ENCODE measurements around the gene NFIC.

DNA sequence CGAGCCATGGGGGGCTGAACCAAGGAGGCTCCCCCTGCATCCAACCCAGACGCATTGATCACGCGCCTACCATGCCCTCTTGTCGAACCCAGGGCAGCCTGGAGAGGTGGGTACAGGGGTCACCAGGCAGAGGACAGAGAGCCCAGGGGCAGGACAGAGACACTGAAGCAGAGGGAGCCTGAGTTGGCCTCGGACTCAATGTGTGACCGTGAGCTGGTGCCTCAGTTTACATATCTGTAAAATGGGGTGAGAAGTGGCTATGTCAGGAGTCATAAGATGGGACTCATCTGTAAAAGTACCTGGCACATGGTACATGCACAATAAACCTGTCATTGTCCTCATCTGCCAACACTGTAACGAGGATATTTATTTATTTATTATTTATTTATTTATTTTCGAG lies 24.1 kb upstream of the NFIC start:
- TF ChIP-seq, protein P1, sequence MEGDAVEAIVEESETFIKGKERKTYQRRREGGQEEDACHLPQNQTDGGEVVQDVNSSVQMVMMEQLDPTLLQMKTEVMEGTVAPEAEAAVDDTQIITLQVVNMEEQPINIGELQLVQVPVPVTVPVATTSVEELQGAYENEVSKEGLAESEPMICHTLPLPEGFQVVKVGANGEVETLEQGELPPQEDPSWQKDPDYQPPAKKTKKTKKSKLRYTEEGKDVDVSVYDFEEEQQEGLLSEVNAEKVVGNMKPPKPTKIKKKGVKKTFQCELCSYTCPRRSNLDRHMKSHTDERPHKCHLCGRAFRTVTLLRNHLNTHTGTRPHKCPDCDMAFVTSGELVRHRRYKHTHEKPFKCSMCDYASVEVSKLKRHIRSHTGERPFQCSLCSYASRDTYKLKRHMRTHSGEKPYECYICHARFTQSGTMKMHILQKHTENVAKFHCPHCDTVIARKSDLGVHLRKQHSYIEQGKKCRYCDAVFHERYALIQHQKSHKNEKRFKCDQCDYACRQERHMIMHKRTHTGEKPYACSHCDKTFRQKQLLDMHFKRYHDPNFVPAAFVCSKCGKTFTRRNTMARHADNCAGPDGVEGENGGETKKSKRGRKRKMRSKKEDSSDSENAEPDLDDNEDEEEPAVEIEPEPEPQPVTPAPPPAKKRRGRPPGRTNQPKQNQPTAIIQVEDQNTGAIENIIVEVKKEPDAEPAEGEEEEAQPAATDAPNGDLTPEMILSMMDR (IDR thresholded peaks at IDR 0.05), result no peak
- TF ChIP-seq POLR2AphosphoS5 (IDR thresholded peaks at IDR 0.05; ENCODE audit: insufficient read depth in 1 of 2, low read depth in 1 of 2), result no peak
- TF ChIP-seq POLR2A (IDR thresholded peaks at IDR 0.05), result no peak
